Activated naive CD8-positive, alpha-beta T cell (primary cell): ENCODE measurements around the gene ABCC5.
"Not testable (repeated sequence)": the region's sequence is repeated elsewhere in the genome, so short reads cannot be mapped to it uniquely, and the experiment has no call there.

ENCODE experiments used
- H3K27ac Mint-ChIP-seq: one replicate; pipeline ENCODE4 v1.8.0; 2021; ENCODE audit warnings: mixed read lengths
- H3K27me3 Mint-ChIP-seq: one replicate; pipeline ENCODE4 v1.8.0; 2021; ENCODE audit warnings: mixed read lengths
- H3K36me3 Mint-ChIP-seq: one replicate; pipeline ENCODE4 v1.8.0; 2021; ENCODE audit warnings: mixed read lengths
- H3K4me1 Mint-ChIP-seq: one replicate; pipeline ENCODE4 v1.8.0; 2021; ENCODE audit warnings: low read depth, mixed read lengths
- H3K4me3 Mint-ChIP-seq: one replicate; pipeline ENCODE4 v1.8.0; 2021; ENCODE audit warnings: mild to moderate bottlenecking, mixed read lengths
- H3K9me3 Mint-ChIP-seq: one replicate; pipeline ENCODE4 v1.8.0; 2021; ENCODE audit warnings: low read depth, mixed read lengths

Gene ABCC5

DNA sequence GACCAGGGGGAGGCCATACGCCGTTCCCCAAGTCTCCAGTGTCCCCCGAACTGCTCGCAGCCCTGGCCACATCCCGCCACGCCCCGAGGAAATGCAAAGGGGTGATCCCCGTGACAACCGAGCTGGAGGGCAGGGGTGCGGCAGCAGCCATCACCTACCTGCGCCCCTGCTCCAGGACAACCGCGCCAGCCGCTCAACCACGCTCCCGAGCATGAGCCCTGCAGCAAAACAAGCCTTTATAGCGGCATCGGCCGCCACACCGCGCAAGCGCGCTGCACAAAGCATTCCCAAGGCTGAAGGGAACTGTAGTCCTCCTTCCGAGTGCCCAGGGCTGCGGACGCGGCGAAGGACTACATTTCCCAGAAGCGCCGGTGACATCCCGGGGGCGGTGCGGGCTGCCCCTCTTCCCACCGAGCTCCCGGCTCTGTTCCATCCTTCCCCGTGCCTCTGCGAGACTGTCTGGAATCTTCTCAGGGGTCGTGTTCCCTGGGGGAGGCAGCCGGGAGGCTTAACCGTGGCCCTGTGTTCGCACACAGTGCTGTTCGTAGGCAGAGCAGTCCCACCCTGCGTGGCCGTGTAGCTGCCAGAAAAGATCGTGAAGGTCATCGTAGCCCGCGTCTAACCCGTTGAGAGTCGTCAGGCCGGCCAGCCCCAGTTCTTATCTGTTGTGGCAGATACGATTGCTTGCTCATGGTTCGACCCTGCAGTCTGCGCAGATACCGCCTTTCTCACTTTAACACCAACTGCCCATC is at the start of gene ABCC5:
Gene ABCC5, minus strand, starts transcription at position 213 of the 752 bp plus-strand sequence. CDS start 3,492 bp downstream, outside the sequence.
- H3K9me3 Mint-ChIP-seq = no peaks in the 10 kb centered on the region
- H3K27ac Mint-ChIP-seq = peak within 1 kb of the TSS; percentile 80
- peaks cover 2% of the 10 kb centered on the region for H3K36me3 Mint-ChIP-seq
- H3K4me1 Mint-ChIP-seq = peaks cover 26% of the 10 kb centered on the region
- peaks cover 4% of the 10 kb centered on the region for H3K27me3 Mint-ChIP-seq
- peak within 1 kb of the TSS; percentile 98 for H3K4me3 Mint-ChIP-seq

- Mint-ChIP-seq H3K4me1 (no peaks in the 10 kb centered on the region), H3K4me3 (no peak overlapping the region), H3K9me3 (no peaks in the 10 kb centered on the region), H3K36me3 (no peaks in the 10 kb centered on the region), H3K27ac (no peak overlapping the region), H3K27me3 (peaks cover 1% of the 10 kb centered on the region)
These were observed 48.5 kb upstream of the ABCC5 start for GRCh38 chr3:184066211-184066610.

- no peaks in the 10 kb centered on the region for H3K9me3 Mint-ChIP-seq
- H3K27me3 Mint-ChIP-seq = no peaks in the 10 kb centered on the region
- H3K27ac Mint-ChIP-seq = no peak overlapping the region
- H3K4me3 Mint-ChIP-seq = no peak overlapping the region
- H3K36me3 Mint-ChIP-seq = no peaks in the 10 kb centered on the region
- no peaks in the 10 kb centered on the region for H3K4me1 Mint-ChIP-seq
These were observed 45.0 kb upstream of the ABCC5 start for GRCh38 chr3:184062637-184063036.

- Mint-ChIP-seq H3K9me3 (no peaks in the 10 kb centered on the region), H3K4me1 (no peaks in the 10 kb centered on the region), H3K36me3 (no peaks in the 10 kb centered on the region), H3K27me3 (no peaks in the 10 kb centered on the region), H3K4me3 (no peak overlapping the region), H3K27ac (no peak overlapping the region)
These were observed 41.7 kb upstream of the ABCC5 start for GRCh38 chr3:184059424-184059823.

DNA sequence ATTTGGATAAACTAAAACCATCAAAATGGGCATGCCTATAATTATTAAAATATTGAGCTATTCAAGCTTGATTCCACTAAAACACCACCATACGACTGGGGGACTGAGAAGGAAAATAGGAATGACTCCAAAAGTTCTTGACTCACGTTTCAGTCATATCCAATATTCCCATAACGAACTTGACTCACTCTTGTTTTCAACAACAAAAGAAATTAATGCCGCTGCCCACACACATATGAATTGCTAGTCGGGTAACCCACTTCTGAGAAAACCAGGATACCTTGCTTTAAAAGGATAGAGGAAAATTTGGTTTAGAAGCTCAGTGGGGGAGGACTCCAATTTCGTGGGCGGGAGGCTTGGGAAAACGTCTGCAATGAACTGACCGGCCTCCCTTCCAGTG is 40.3 kb upstream of the ABCC5 start:
- H3K4me1 Mint-ChIP-seq = no peaks in the 10 kb centered on the region
- no peaks in the 10 kb centered on the region for H3K9me3 Mint-ChIP-seq
- H3K27ac Mint-ChIP-seq = no peak overlapping the region
- H3K4me3 Mint-ChIP-seq = no peak overlapping the region
- no peaks in the 10 kb centered on the region for H3K27me3 Mint-ChIP-seq
- no peaks in the 10 kb centered on the region for H3K36me3 Mint-ChIP-seq

- Mint-ChIP-seq H3K9me3 (no peaks in the 10 kb centered on the region), H3K27me3 (no peaks in the 10 kb centered on the region), H3K27ac (no peak within 1 kb of the TSS), H3K36me3 (no peaks in the 10 kb centered on the region), H3K4me3 (no peak within 1 kb of the TSS), H3K4me1 (no peaks in the 10 kb centered on the region)
These were observed 35.1 kb upstream of the ABCC5 start, which contains the start of gene HTR3C for GRCh38 chr3:184052767-184053166. HTR3C (plus strand) TSS chr3:184053047; CDS start chr3:184053081, 34 bp downstream.

DNA sequence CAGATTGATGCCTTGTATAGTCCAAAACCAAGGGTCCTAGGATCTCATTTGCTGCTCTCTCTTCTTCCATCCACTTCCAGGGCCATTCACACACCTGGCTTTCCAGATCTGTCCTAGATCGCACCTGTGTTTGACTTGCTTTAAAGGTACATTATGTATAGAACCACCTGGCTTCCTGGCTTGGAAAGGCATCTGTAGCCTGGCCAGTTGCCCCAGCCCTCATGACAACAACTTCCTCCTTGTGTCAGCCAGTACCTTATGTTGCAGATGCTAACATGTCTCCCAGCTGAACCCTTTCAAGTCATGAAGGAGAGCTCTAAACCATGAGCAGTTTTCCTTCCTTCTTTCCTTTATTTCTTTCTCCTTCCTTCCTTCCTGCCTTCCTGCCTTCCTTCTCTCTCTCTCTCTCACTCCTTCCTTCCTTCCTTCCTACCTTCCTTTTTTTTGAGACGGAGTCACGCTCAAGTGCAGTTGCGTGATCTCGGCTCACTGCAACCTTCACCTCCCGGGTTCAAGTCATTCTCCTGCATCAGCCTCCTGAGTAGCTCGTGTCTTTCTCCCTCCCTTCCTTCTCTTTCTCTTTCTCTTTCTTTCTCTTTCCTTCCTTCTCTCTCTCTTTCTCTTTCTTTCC is 32.6 kb upstream of the ABCC5 start:
- Mint-ChIP-seq H3K9me3 (no peaks in the 10 kb centered on the region), H3K27me3 (peaks cover 3% of the 10 kb centered on the region), H3K4me1 (no peaks in the 10 kb centered on the region), H3K27ac (no peak overlapping the region), H3K36me3 (no peaks in the 10 kb centered on the region), H3K4me3 (no peak overlapping the region)

DNA sequence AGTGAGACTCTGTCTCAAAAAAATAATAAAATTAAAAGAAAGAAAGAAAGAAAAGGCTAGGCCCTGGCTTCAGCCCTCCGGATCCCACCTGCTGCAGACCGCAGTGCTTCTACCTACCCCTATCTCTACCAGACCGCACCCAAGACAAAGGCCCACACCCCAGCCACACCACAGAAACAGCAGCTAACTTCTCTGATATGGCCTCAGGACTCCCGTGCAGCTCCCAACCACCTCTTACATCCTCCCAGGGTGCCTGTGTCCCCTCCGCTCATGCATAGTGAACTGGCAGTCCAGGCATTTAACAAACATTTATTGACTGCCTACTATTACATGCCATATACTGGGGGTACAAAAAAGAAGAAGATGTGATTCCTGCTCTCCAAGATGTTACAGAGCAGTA is 28.3 kb upstream of the ABCC5 start:
- H3K9me3 Mint-ChIP-seq = no peaks in the 10 kb centered on the region
- H3K4me1 Mint-ChIP-seq = no peaks in the 10 kb centered on the region
- no peak overlapping the region for H3K4me3 Mint-ChIP-seq
- H3K36me3 Mint-ChIP-seq = no peaks in the 10 kb centered on the region
- no peak overlapping the region for H3K27ac Mint-ChIP-seq
- peaks cover 3% of the 10 kb centered on the region for H3K27me3 Mint-ChIP-seq

GRCh38 chr3:184042617-184043016 is 24.9 kb upstream of the ABCC5 start:
- no peaks in the 10 kb centered on the region for H3K36me3 Mint-ChIP-seq
- no peak overlapping the region for H3K4me3 Mint-ChIP-seq

DNA sequence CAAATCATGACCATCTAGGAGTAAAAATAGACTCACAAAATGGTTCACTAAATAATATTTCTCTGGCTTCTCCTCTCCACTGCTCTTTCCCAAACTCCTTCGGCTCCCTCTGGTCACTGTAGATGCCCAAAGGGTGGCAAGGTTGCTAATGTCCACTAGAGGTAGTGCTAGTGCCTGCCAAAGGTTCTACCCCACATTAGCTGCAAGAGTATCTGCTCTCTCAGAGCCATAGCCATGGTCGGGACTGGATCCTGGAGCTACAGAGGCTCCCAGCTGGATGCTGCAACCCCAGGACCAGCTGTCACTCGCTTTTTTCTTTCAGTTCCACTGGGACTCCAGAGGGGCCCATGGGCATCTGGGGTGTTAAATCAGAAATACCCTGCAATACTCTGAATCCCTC is 22.3 kb upstream of the ABCC5 start:
- H3K4me1 Mint-ChIP-seq = no peaks in the 10 kb centered on the region
- no peak overlapping the region for H3K4me3 Mint-ChIP-seq
- no peaks in the 10 kb centered on the region for H3K36me3 Mint-ChIP-seq

More at GRCh38 chr3:184042617-184043016, 24.9 kb upstream of the ABCC5 start:
- Mint-ChIP-seq H3K4me1 (no peaks in the 10 kb centered on the region), H3K27me3 (peaks cover 3% of the 10 kb centered on the region), H3K27ac (no peak overlapping the region), H3K9me3 (no peaks in the 10 kb centered on the region)

GRCh38 chr3:184039414-184039813 is 21.7 kb upstream of the ABCC5 start:
- H3K4me3 Mint-ChIP-seq = no peak overlapping the region
- H3K27me3 Mint-ChIP-seq = no peaks in the 10 kb centered on the region
- H3K4me1 Mint-ChIP-seq = no peaks in the 10 kb centered on the region
- no peaks in the 10 kb centered on the region for H3K36me3 Mint-ChIP-seq
- no peak overlapping the region for H3K27ac Mint-ChIP-seq
- H3K9me3 Mint-ChIP-seq = no peaks in the 10 kb centered on the region

More for the DNA sequence above, 22.3 kb upstream of the ABCC5 start:
- no peaks in the 10 kb centered on the region for H3K27me3 Mint-ChIP-seq
- no peaks in the 10 kb centered on the region for H3K9me3 Mint-ChIP-seq
- no peak overlapping the region for H3K27ac Mint-ChIP-seq

GRCh38 chr3:184038307-184038706 is 20.6 kb upstream of the ABCC5 start:
- not testable (repeated sequence) for H3K27ac Mint-ChIP-seq, H3K9me3 Mint-ChIP-seq, H3K36me3 Mint-ChIP-seq, H3K4me1 Mint-ChIP-seq, H3K27me3 Mint-ChIP-seq, H3K4me3 Mint-ChIP-seq

DNA sequence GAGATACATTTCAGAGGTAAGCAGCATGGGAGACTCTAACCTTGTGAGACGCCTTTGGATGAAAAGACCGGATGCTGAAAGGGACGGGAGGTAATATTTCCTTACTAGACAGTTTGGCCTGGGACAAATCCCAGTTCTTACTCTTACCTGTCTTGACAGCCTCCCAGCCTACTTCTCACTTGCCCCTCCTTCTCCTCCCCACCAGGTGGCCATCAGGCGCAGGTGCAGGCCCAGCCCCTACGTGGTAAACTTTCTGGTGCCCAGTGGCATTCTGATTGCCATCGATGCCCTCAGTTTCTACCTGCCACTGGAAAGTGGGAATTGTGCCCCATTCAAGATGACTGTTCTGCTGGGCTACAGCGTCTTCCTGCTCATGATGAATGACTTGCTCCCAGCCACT is 20.1 kb upstream of the ABCC5 start:
- Mint-ChIP-seq H3K27ac (no peak overlapping the region), H3K9me3 (no peaks in the 10 kb centered on the region), H3K36me3 (no peaks in the 10 kb centered on the region), H3K27me3 (no peaks in the 10 kb centered on the region), H3K4me1 (no peaks in the 10 kb centered on the region), H3K4me3 (no peak overlapping the region)

GRCh38 chr3:184031187-184031792 is 13.6 kb upstream of the ABCC5 start, which contains the start of gene HTR3D:
HTR3D (plus strand) TSS chr3:184031742; CDS start chr3:184031742, 0 bp downstream.
- H3K27me3 Mint-ChIP-seq = peaks cover 2% of the 10 kb centered on the region
- H3K27ac Mint-ChIP-seq = no peak within 1 kb of the TSS
- H3K9me3 Mint-ChIP-seq = no peaks in the 10 kb centered on the region
- no peaks in the 10 kb centered on the region for H3K36me3 Mint-ChIP-seq
- no peaks in the 10 kb centered on the region for H3K4me1 Mint-ChIP-seq
- no peak within 1 kb of the TSS for H3K4me3 Mint-ChIP-seq

- Mint-ChIP-seq H3K36me3 (no peaks in the 10 kb centered on the region), H3K4me3 (no peak overlapping the region), H3K27me3 (peaks cover 2% of the 10 kb centered on the region), H3K9me3 (no peaks in the 10 kb centered on the region), H3K4me1 (no peaks in the 10 kb centered on the region), H3K27ac (no peak overlapping the region)
These were observed 12.9 kb upstream of the ABCC5 start for GRCh38 chr3:184030536-184030935.
